Spleen (tissue), 7 donors: ENCODE results near the gene SDK1.

Source experiments
- CTCF ChIP-seq, 11 experiments: fragments of 200-600 bp in 7 of 11; fragments of 450-650 bp in 4 of 11; sonication (generic) in 4 of 11; IDR thresholded peaks in 8 of 11; conservative IDR thresholded peaks in 3 of 11; 1 replicate in 7 of 11; 2 replicates in 4 of 11; pipeline versions ENCODE4 v1.4.0 to v1.8.0; 2016 to 2021; ENCODE audit warnings: antibody characterized with exemption in 11 of 11, inconsistent platforms in 4 of 11, mild to moderate bottlenecking in 1 of 11
- POLR2A ChIP-seq, 3 donors: fragments of 450-650 bp; IDR thresholded peaks; one replicate each; pipeline ENCODE4 v1.5.1; 2017; ENCODE audit warnings: antibody characterized with exemption in 3 of 3, mild to moderate bottlenecking in 1 of 3
- POLR2AphosphoS5 ChIP-seq, 3 donors: sonication (generic); formaldehyde crosslinking; IDR thresholded peaks; one replicate each; pipeline ENCODE4 v1.5.1; 2017; ENCODE audit warnings: antibody characterized with exemption in 3 of 3
- donor health status: DM: no; HTN: no; CAD: no; lungs with moderate emphysema.
- donor health status: DM: no; HTN: no; CAD: no.
- donor health status: DM: no; HTN: no; CAD: no.

- TF ChIP-seq POLR2A (IDR thresholded peaks at IDR 0.05) (no peak), CTCF (IDR thresholded peaks at IDR 0.05 in 8 of 11, conservative IDR thresholded peaks at IDR 0.05 in 3 of 11) (no peak), POLR2AphosphoS5 (IDR thresholded peaks at IDR 0.05) (no peak)
Observed at GRCh38 chr7:3780016-3780415, 479.0 kb downstream of the SDK1 start.
